Hematopoietic multipotent progenitor cell treated with erythropoietin and hydrocortisone succinate and interleukin-3 and kit ligand, for 8 days (in vitro differentiated cells): ENCODE measurements around the gene NKAIN2.

Source experiments
- DNase-seq: peaks from one replicate; pipeline ENCODE4 v3.0.0-alpha.2; 2015

The NKAIN2 gene

DNA sequence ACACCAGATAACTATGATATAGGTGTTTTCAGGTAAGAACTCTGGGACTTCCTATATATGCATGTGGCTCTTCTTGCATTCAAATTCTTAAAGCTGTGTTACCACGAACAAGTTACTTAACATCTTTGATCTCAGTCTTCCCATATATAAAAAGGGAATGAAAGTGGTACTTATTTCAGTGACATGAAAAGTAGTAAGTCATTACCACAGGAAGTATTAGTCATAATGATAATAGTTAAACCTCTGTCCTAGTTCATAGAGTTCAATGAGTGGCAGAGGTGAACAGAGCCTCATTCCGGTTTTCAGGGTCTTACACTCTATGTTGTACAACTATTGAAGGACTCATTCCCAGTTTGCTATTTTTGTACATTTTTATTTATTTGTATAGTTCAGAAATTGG is 237.0 kb downstream of the NKAIN2 start:
- no peak for DNase-seq

DNA sequence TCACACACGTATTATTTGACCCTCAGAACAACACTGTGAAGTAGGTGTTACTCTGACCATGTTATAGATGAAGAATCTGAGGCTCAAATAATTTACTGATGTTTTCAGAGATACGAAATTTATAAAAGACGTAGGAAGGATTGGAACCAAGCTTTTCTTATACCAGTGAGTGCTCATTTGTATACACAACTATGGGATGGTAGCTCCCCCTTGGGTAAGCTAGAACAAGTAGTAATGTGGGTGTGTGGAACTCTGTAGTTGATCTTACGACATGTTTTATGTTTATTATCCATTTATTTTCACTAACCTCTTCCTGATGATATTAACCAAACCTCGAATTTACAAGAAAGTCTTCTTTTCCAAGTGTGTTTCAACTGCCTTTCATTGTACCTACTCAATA is 248.5 kb downstream of the NKAIN2 start:
- no peak for DNase-seq

DNA sequence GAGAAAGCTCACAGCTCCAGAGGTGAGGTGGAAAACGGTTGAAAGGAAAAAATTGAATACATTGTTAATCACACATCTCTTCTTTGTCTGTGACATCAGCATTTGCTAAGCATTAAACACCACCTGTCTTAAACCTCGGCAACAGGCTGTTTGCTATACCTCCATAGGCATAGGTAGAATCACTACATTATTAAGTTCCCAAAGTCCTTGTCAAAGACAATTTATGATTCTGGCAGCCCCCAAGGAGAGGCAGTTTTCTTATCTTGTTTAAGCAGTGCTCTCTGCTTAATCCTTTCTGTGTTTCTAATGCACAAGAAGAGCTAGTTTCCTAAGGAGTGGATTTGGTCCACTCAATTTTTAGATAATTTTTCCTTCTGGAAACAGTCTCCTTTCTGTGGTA is 249.7 kb downstream of the NKAIN2 start:
- DNase-seq: no peak

DNA sequence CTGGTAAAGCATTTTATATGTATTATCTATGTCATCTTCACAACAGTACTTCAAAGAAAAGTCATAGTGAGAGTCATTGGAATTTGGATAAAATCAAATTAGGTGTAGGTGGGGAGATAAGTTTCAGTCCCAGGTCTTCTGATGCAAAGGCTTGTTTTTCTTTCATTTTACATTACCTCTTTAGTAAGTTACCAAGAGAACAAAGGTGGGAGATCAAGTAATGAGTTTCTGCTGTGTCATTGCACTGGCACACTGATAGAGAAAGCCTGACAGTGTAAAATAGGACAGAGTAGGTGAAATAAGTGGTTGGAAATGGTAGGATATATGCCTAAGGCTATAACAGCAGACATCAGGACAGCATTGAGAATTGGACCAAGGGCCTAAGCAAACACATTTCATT is 250.4 kb downstream of the NKAIN2 start:
- no peak for DNase-seq

DNA sequence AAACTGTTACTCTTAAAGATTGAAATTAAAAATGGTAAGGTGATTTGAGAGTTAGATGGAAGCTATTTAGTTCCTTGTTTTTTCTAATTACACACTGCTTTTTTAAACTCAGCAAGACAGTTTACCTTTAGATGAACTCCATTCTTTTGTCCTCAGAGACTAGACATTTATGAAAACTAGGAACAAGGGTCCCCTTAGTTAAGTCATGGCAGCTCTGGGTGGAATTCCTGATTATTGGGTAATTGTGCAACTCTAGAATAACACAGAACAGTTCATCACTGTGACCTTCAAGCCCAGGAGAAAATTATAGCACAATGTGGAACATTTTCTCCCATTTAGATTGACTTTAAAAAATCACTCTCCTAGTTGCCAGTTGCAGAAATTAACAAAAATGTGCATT is 251.7 kb downstream of the NKAIN2 start:
- DNase-seq: no peak

DNA sequence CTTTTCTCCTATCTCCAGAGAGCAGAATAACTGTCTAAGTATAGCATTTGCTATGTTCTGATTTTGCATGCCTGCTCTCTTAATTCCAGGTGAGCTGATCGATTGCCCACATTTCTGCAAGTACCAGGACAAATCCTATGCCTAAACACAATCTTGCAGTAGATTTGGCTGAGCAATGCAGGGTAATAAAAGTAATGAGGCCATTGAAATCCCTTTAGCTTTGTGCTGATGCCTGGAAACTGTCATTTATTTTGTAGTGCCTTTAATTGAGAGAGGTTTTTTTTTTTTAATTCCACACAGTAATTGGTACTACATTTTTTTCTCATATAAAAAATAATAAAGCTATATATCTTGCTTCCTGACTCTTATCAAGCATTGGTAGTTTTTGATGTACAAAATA is 252.3 kb downstream of the NKAIN2 start:
- no peak for DNase-seq

DNA sequence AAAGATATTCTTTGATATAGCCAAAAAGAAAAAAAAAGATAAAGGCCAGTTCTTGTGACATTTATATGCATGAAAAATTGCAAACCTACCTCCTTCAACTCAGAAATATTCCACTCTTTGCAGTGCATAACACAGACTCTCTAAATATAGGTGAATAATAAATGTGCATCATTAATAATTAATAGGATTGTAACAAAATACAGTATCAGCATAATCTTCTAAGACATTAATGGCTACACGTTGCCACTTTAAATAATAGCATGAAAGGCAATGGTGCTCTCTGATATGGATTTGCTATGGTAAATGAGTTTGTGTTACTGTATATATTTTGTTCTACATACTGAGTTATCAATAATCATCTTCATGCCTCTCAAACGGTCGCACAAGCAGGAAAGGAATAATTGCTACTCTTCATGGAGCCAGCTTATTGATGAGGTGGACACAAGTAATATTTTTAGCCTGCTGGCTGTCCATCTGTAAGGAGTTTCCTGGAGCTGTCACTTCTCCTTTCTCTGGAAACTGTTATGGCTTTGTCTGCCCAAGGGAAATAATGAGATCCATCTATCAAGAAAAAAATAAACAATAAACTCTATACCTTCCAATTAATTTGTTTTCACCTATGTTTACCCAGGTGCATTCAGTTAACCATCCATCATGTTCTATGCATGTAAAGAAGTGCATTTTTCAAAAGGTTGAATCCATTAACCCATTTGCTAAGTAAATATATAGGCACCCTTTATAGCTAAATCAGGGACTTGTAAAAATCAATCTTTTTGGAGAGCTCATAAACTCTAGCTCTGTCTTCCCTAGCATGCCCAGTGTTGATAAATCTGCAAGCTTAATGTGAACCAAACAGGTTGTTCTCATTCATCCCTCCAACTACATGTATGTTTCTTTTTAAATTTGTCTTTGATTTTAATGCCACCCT is 253.0 kb downstream of the NKAIN2 start:
- DNase-seq: no peak

DNA sequence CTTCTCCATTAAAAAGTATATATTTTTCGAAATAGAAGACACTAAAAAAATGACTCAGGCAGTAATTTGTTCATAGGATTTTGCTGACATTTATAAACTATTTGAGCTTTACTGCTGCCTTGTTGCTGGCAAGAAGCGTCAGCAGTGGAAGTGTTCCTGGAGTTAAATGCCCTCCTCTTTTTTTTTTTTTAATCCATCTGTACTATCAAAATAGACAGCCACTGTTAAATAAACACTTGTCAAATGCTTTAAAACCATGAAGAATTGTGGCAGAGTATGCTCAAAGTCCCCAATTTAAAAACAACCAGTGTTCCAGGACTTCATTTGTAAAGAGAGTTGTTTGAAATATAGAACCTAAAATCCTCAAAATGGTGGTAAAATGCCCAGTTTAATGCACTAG is 253.8 kb downstream of the NKAIN2 start:
- no peak for DNase-seq

DNA sequence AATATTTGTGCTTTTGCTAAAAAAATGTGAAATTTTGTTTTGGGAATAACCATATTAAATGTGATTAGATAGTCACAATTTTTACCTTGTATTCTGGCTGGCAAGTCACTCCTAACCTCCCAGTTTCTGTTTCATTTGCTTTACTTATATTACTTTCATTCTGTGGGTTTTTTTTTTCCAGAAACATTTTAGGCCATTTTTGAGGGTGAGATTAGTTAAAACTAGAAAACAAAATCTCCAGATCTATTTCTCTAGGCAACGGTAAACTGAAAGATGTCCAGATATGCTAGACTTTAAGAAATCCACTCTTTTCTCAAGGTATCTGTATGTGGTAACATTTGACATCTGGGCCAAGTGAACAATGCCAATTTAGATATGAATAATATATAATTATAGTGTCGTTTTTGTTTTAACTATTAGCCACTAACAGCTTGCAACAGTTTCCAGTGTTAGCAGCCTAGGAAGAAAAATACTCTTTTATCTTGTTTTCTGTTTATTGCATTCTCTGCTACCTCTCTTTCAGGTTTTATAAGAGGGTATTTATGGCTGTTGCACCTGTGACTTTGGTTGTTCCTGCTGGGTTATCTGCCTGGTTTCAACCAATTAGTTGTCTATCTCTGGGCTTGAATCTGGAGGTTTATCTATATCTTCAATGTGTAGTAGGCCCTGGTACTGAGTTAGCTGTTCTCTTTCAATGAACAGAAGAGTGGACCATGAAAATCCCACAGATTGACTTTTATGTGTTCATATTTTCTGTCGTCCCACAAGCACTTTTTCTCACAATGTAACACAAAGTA is 260.9 kb downstream of the NKAIN2 start:
- DNase-seq: no peak

DNA sequence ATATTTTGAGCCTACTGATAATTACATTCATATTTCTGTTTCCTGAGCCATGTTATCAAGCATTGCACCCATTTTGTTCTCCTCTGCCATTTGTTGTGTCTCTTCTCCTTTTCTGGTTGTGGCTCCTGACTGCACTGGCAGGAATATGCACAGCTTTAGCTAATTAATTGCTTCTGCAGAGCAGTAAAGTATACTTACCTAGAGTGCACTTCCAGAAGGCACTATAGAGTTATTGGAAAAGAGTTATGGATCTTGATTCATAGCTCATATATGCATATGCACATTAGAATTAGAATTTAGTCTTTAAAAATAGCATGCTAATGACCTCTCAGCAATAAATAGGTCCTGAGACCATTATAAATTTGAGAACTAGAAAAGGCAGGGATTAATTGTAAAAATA is 262.6 kb downstream of the NKAIN2 start:
- no peak for DNase-seq

DNA sequence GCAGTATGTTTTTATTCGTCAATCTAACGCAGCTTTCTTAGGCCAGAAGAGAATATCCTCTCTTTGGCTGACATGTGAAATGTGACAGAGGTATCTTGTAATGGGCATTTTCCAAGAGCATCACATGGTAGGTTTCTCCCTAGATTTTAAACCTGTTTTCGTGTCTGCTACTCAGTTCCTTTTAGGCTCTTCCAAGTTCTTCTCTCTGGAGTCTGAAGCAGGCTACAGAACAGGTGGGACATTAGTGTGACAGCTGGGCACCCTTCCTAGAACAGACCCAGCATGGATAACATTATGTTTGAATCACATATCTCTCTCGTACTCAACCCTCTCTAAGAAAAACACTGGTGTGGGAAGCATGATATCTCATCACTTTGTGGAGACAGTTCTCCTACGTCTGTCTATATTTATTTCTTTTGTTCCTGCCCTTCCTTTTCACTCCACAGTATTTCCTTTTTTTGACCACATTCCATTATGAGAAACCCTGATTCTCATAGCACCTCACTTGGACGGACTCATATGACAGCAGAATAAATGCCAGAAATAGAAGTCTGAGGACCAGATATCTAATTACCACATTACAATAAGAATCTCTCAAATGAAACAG is 263.4 kb downstream of the NKAIN2 start:
- DNase-seq: no peak

DNA sequence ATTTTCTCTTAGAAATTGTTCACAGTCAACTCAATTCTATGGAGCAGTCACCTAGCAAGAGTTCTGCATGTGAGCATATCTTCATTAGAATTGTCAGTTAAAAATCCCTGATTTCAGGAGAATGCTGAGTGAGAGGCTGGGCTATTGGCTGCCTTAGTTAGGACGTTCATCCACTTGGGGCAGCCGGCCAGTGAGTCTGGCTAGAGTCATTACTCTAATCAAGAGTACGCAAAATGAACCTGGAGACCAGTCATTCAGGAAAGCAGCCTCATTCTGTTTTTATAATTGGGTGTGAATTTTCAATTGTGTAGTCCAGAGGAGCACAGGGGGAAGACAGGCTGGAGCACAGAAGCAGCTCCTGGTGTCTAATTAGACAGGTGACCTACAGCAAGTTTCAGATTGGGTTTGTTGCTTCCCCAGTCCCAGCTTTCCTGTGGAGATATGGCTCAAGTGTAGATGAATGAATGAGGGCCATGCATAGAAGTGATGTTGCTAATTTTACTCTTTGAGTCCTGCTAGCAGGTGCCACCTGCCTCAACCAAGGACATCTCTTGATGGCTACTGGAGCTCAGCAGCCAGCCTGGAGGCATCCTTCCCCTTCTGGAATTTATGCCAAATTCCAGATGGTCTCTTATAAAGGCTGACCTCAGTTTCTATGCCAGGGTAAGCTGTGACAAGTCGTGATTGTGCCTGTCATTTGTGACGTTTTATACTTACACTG is 265.7 kb downstream of the NKAIN2 start:
- no peak for DNase-seq

DNA sequence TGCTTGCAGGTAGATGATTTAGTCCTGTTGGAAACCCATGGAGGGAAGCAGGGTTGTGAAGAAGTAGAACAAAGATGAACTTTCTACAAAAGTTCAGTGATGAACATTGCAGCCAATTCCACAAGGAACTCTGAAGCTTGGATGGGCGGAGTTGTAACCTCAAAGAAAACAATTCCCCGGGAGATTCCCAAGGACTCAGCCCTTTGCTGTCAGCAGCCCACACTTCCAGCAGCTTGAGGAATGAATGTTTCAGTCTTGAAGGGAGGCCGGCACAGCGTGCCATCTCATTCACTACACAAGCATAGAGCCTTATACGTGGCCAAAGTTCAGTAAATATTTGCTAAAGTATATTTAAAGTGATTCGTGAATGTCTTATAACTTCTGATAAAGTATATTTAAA is 269.4 kb downstream of the NKAIN2 start:
- DNase-seq: no peak

DNA sequence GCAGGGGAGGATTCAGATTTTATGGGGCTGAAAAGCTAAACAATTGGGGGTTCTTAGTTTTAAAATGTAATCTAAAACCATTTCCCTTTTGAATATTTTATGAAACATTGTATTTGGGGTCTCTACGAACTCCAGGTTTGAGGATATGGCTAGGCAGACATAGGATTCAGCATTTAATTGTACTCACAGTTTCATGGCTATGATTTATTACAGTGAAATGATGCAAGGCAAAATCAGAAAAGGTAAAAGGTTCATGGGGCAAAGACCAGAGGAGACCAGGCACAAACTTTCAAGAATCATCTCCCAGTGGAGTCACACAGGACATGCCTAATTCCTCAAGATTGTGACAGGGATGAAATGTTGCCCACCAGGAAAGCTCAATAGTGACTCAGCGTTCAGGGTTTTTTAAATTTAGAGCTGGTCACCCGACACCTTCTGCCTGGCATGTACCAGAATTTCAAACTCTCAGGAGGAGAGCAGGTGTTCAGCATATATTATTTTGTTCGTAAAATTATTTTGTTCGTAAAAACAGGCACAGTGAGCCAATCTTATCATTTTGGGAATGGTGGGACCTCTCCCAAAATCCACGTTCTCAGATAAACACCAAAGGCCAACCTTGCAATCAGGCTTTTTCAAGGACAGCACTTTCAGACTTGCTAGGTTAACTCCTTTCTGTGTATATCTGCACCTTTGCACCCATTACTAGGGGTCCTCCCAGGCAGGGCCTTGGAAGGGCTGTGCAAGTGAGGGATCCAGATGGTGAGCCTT is 270.3 kb downstream of the NKAIN2 start:
- DNase-seq: no peak

DNA sequence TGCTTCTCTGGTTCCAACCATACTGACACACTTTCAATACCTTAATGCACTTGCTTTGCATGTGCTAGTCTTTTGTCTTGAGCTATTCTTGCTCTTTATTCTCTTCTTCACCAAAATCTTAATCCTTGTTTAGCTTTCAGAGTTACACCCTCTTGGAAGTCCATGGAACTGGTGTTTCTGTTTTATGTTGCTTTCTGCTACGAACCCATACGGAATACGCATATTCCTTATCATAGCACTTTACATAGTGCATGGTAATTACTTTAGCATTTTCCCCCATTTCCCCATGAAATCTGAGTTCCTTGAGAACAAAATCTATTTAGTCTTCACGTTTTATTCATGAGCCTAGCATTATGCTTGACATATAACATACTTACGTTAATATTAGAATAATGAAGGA is 270.9 kb downstream of the NKAIN2 start:
- DNase-seq: no peak

DNA sequence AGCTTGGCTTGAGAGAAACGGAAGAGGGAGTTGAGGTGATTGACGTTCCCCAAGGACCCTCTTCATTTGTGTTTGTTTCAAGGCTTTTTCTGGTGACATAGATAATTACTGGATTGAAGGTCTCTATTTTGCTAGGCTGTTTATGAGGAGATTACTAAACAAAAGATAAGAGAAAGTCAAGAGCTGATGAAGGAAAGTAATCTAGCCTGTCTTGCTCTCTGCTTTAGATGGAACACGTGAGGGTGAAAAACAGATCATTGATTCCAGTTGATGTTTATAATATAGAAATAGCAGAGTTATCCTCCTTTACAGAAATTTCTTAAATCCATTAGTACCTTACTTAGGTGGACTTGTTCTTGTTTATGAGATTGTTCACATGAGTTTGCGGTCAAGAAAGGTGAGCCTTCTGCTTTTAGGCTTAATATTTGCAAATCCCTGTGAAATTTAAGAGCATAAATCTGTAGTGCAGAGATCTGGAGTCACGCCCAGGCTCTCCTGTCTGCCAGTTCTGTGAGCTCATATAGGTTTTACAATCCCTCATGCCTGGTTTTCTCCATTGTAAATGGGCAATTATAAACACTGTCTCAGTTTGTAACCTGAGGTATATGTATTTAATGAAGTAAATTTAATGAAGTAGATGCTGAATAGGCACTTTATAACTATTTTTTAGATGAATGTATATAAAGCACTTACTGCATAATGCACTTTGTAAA is 272.8 kb downstream of the NKAIN2 start:
- DNase-seq: no peak

DNA sequence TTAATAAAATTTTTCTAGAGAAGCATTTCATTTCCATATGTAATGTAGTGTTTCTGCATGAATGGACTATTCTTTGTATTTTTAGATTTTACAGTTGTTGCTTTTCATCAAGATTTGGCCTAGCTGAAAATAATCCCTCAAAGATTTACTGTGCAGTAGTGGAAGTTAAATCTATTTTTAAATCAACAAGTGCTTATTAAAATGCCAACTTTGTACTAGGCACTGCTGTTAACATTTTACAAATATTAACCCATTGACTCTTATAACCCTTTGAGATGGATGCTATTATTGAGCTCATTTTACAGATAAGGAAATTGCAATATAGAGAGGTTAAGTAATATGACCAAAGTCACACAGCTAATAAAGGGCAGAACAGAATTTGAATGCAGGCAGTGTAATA is 274.5 kb downstream of the NKAIN2 start:
- no peak for DNase-seq

DNA sequence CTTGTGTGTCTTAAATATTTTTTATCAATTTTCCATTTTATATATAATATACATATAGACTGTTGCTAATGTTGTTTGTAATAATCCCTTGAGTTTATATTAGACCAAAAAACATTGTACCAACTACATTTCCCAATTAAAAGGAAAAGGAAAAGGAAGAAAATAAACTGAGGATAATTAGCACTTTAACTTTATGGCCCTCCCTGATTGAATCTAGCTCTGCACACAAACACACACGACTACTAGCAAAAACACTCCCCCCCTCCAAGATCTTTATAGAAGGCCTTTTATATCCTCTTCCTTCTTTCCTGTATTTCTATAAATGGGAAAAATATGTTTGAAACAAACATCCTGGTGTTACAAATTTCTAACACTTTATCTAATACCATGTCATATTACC is 276.8 kb downstream of the NKAIN2 start:
- DNase-seq: no peak

DNA sequence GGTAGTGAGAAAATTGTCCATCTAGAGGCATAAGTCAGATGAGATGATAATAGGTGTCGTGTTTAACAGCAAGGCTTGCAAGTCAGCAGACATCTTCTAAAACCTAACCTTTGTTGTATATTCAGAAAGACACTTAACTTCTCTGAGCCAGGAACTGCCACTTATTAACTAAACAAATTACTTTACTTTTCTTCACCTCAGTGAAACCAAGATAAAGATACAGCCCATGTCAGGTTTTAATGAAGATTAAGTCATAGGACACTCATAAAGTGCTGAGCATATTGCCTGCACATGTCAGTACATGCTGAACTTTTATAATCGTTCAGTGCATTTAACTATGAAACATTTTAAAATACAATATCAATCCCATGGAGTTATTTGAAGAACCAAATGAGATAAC is 286.8 kb downstream of the NKAIN2 start:
- no peak for DNase-seq

DNA sequence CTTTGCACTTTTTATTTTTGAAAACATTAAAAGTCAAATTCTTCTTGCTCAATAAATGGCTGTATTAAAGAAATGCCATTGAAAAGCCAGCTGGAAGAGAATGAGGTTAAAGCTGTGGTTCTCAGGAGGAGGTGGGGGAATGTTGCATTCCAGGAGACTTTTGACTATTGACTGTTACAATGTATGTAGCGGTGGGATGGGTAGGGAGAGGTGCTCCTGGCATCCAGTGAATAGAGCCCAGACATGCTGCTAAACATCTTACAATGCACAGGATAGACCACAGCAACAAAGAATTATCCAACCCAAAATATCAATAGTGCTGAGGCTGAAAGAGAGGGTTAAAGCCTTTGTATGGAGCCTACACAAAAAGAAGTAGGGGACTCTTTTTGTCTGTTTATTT is 295.9 kb downstream of the NKAIN2 start:
- DNase-seq: no peak

DNA sequence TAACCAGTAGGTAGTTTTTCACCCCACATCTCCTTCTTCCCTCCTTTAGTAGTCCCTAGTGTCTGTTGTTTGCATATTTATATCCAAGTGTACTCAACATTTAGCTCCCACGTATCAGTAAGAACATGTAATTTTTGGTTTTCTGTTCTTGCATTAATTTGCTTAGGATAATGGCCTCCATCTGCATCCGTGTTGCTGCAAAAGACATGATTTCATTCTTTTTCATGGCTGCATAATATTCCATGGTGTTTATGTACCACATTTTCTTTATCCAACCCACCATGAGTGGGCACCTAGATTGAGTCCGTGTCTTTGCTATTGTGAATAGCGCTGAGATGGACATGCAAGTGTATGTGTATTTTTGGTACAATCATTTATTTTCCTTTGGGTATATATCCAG is 306.8 kb downstream of the NKAIN2 start:
- no peak for DNase-seq

DNA sequence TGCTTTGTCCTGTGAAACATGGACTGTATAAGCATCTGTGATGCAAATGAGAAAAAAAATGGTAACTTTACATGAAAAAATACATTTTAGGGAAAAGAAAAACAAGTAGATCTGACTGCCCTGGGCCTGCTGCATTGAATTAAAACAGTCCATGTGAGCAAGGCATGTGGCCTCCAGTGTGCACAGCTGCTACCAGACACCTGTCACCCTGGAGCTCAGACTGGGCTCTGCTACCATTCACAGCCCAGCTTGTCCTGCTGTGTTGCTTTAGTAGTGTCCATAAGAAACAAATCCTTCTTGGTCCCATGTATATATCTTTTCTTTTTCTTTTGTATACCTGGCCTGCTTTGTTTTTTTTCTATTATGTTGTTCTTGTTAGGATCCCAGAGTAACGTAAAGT is 315.9 kb downstream of the NKAIN2 start:
- no peak for DNase-seq
